K562 (cell line): ENCODE data around the gene CGREF1. TPM values are rescaled to one million over a fixed set of nuclear protein-coding genes. Genes with fewer than 3 reads are reported as not detected.
A peak's percentile ranks its signal among the peaks of the same experiment; 100 is the strongest.
"Not testable (repeated sequence)": the region's sequence is repeated elsewhere in the genome, so short reads cannot be mapped to it uniquely, and the experiment has no call there.

Experiments used
- ATAC-seq: fragments of 200-7000 bp; cut with Tn5 transposase; 3 replicates; pipeline ENCODE4 v1.9.1; 2020; ENCODE audit warnings: moderate library complexity
- BruUV-seq: library from RNA; stranded (reverse); fragments of 400-500 nt; replicated peaks from 2 replicates; lab custom pipeline; 2021; lab: Mats Ljungman, UMichigan
- CTCF ChIA-PET: fragments of 300-600 bp; formaldehyde crosslinking; extraction: SDS; loops from one replicate; lab custom pipeline; 2021; ENCODE audit warnings: low intra/inter-chr PET ratio; lab: Yijun Ruan, JAX
- POLR2A ChIA-PET: fragments of 300-600, 350-650 bp; sonication (Branson Sonifier 250); formaldehyde crosslinking; extraction: SDS; loops from one replicate; lab custom pipeline; 2021; ENCODE audit warnings: antibody characterized with exemption, inconsistent platforms; lab: Yijun Ruan, JAX
- DNase-seq, 4 experiments: peaks; one replicate each; pipeline versions ENCODE4 v3.0.0 to v3.0.0-alpha.2; 2011 to 2018; ENCODE audit warnings: low spot score in 3 of 4, mixed read lengths in 3 of 4; ENCODE audit errors: extremely low read depth in 1 of 4
- FAIRE-seq: peaks from 2 replicates; lab custom pipeline; 2011; peaks lifted over from hg19 to GRCh38; lab: Jason Lieb, UNC
- H2AFZ ChIP-seq: 2 replicates; pipeline ENCODE4 v1.6.0; 2011; ENCODE audit warnings: low read depth, low read length, control low read depth, inconsistent platforms
- H3K27ac ChIP-seq: fragments of 200-600 bp; 3 replicates; pipeline ENCODE4 v1.8.0; 2011; ENCODE audit warnings: low read depth, mild to moderate bottlenecking, control low read depth, inconsistent platforms, low read length, moderate library complexity, mixed read lengths; ENCODE audit errors: extremely low read depth
- H3K27me3 ChIP-seq, 2 experiments: fragments of 300-600 bp in 1 of 2; 2 replicates in 1 of 2; 3 replicates in 1 of 2; pipeline versions ENCODE4 v1.6.0 to v1.8.0; 2011; ENCODE audit warnings: inconsistent platforms in 2 of 2, low read length in 2 of 2, mild to moderate bottlenecking in 1 of 2, mixed read lengths in 1 of 2, moderate library complexity in 1 of 2; ENCODE audit not compliant: control insufficient read depth in 2 of 2, insufficient read depth in 2 of 2
- H3K36me3 ChIP-seq: fragments of 300-600 bp; 3 replicates; pipeline ENCODE4 v1.8.0; 2011; ENCODE audit warnings: mild to moderate bottlenecking, low read length, inconsistent platforms; ENCODE audit not compliant: control insufficient read depth, insufficient read depth
- H3K4me1 ChIP-seq, 2 experiments: fragments of 200-600 bp in 1 of 2; replicated peaks in 1 of 2; 2 replicates in 1 of 2; 3 replicates in 1 of 2; pipeline versions ENCODE4 v1.5.1 to v1.8.0; 2011; ENCODE audit warnings: inconsistent platforms in 2 of 2, low read length in 2 of 2, mild to moderate bottlenecking in 1 of 2, mixed read lengths in 1 of 2, moderate library complexity in 1 of 2; ENCODE audit not compliant: control insufficient read depth in 2 of 2, insufficient read depth in 2 of 2
- H3K4me2 ChIP-seq: 2 replicates; pipeline ENCODE4 v1.6.1; 2011; ENCODE audit warnings: low read length, control low read depth, inconsistent platforms, mixed read lengths; ENCODE audit not compliant: insufficient read depth
- H3K4me3 ChIP-seq: fragments of 200-600 bp; sonication (generic), shearing (Covaris generic); 2 replicates; pipeline ENCODE4 v1.5.1; 2016; ENCODE audit warnings: control low read depth, inconsistent platforms
- H3K79me2 ChIP-seq: fragments of 200-600 bp; 3 replicates; pipeline ENCODE4 v1.8.0; 2011; ENCODE audit warnings: low read length, inconsistent platforms; ENCODE audit not compliant: control insufficient read depth, insufficient read depth
- H3K9ac ChIP-seq, 2 experiments: 2 replicates each; pipeline versions ENCODE4 v1.6.0 to v1.6.1; 2011; ENCODE audit warnings: low read depth in 2 of 2, low read length in 2 of 2, control low read depth in 1 of 2, inconsistent platforms in 1 of 2, mild to moderate bottlenecking in 1 of 2, mixed read lengths in 1 of 2; ENCODE audit not compliant: insufficient read depth in 1 of 2
- H3K9me1 ChIP-seq: one replicate; pipeline ENCODE4 v1.6.0; 2011; ENCODE audit warnings: inconsistent platforms, mild to moderate bottlenecking, low read length, moderate library complexity; ENCODE audit not compliant: control insufficient read depth, insufficient read depth
- H3K9me3 ChIP-seq: replicated peaks from 2 replicates; pipeline ENCODE4 v1.5.1; 2011; ENCODE audit warnings: low read depth, low read length, inconsistent platforms; ENCODE audit not compliant: control insufficient read depth, insufficient read depth
- H4K20me1 ChIP-seq: replicated peaks from 2 replicates; pipeline ENCODE4 v1.6.1; 2011; ENCODE audit warnings: low read length, inconsistent platforms, mixed read lengths; ENCODE audit not compliant: control insufficient read depth, insufficient read depth
- NFYB ChIP-seq: IDR thresholded peaks from 2 replicates; pipeline ENCODE4 v1.6.1; 2011; ENCODE audit warnings: mild to moderate bottlenecking, moderate library complexity; ENCODE audit not compliant: insufficient read length; ENCODE audit errors: extremely low read depth
- POLR2B ChIP-seq: fragments of 450-650 bp; IDR thresholded peaks from 2 replicates; pipeline ENCODE4 v1.6.1; 2018; ENCODE audit warnings: low read depth; ENCODE audit not compliant: partially characterized antibody
- ZNF121 ChIP-seq: sonication (generic); formaldehyde crosslinking; conservative IDR thresholded peaks from 2 replicates; pipeline ENCODE4 v1.8.0; 2022; ENCODE audit warnings: missing genetic modification reagents
- WGBS: fragments of 100-300 bp; shearing (Covaris generic); methylation state at CpG from one replicate; pipeline ENCODE4 v1.1.6; 2016; ENCODE audit warnings: low coverage, mixed read lengths; ENCODE audit not compliant: insufficient coverage; ENCODE audit errors: missing lambda C conversion rate; 5-methylcytosine and 5-hydroxymethylcytosine counted together
- in situ Hi-C: fragments of 300-500 bp; cut with MboI; formaldehyde crosslinking; loops from 4 replicates; pipeline ENCODE4 v1.15.0; 2018; ENCODE audit warnings: inconsistent platforms, mixed read lengths
- intact Hi-C: fragments of 100-400 bp; cut with micrococcal nuclease; formaldehyde crosslinking; loops from 2 replicates; pipeline ENCODE4 v1.14.2; 2022
- polyA plus RNA-seq, 8 experiments: library from polyadenylated mRNA; depleted of rRNA in 4 of 8; stranded (reverse) in 5 of 8; unstranded in 3 of 8; fragments of >200 nt; fragmentation: Nextera tagmentation in 2 of 8; fragmentation: Illumina TruSeq in 1 of 8; extraction: Ambion mirVana in 2 of 8; extraction: Trizol in 1 of 8; gene quantifications; 2 replicates each; pipeline versions ENCODE4 v1.2.1 to v1.2.3, GENCODE V29; 2011 to 2014; ENCODE audit warnings: inconsistent platforms in 1 of 8, missing spikeins in 1 of 8
- total RNA-seq, 7 experiments: library from RNA; depleted of rRNA in 6 of 7; stranded (reverse); fragments of >200 nt in 6 of 7; fragmentation: Illumina TruSeq in 2 of 7; extraction: Trizol in 2 of 7; gene quantifications; 2 replicates each; pipeline versions ENCODE4 v1.2.1 to v1.2.3, GENCODE V29; 2011 to 2021; ENCODE audit warnings: low replicate concordance in 1 of 7

The CGREF1 gene
- total and polyA plus RNA-seq, 9 of the 15 experiments (the other 6 are each of a cell fraction or from before 2014, with no cell fraction given), result 0.07 to 0.50 (median 0.37) TPM

DNA sequence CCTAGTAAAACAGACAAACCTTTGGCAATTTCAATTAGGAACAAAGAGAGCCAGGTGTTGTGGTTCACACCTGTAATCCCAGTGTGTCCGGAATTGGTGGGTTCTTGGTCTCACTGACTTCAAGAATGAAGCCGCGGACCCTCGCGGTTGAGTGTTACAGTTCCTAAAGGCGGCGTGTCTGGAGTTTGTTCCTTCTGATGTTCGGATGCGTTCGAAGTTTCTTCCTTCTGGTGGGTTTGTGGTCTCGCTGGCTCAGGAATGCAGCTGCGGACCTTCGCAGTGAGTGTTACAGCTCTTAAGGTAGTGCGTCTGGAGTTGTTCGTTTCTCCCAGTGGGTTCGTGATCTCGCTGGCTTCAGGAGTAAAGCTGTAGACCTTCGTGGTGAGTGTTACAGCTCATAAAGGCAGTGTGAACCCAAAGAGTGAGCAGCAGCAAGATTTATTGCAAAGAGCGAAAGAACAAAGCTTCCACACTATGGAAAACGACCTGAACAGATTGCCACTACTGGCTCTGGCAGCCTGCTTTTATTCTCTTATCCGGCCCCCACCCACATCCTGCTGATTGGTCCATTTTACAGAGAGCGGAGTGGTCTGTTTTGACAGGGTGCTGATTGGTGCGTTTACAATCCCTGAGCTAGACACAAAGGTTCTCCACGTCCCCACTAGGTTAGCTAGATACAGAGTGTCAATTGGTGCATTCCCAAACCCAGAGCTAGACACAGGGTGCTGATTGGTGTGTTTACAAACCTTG is 8.2 kb downstream of the CGREF1 start:
- H3K36me3 ChIP-seq, H4K20me1 ChIP-seq, BruUV-seq, H3K27me3 ChIP-seq, DNase-seq, H3K9me1 ChIP-seq, H3K4me1 ChIP-seq, H3K27ac ChIP-seq, FAIRE-seq, H3K4me3 ChIP-seq, in situ Hi-C loops, H3K79me2 ChIP-seq, H3K9me3 ChIP-seq, CTCF ChIA-PET, intact Hi-C loops, H3K9ac ChIP-seq, H3K4me2 ChIP-seq, ATAC-seq: not testable (repeated sequence)
- 64% methylated on average over 24 of the region's 24 CpGs for WGBS
- peak; percentile 40 for TF ChIP-seq NFYB
- POLR2A ChIA-PET, result interaction anchor here (0.6 to 4.5 kb wide), 3 partner anchors 14 to 230 kb away, joined by 3 to 17 read pairs (median 3); partner anchors contain the start of gene ABHD1
- H2AFZ ChIP-seq, result peak overlapping the region; percentile 35; the same call in 1 of the 2 replicates

DNA sequence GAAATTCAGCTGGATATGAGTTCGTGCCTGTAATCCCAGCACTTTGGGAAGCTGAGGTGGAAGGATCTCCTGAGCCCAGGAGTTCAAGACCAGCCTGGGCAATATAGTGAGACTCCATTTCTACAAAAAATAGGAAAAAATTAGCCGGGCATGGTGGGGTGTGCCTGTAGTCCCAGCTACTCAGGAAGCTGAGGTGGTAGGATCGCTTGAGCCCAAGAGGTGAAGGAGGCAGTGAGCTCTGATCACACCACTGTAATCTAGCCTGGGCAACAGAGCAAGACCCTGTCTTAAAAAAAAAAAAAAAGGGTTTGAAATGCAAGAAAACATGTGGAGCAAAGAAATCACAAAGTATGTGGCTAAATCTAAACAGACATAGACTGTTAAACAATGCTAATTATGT is 9.8 kb downstream of the CGREF1 start:
- Histone ChIP-seq H3K4me2 (no peak overlapping the region), H4K20me1 (no peaks in the 10 kb centered on the region), H3K36me3 (no peaks in the 10 kb centered on the region), H2AFZ (no peak overlapping the region), H3K9me1 (no peaks in the 10 kb centered on the region), H3K27ac (no peak overlapping the region), H3K9ac (no peak overlapping the region), H3K79me2 (no peaks in the 10 kb centered on the region), H3K4me3 (no peak overlapping the region), H3K4me1 (no peaks in the 10 kb centered on the region; a peak in 1 of 5 replicates), H3K27me3 (no peaks in the 10 kb centered on the region), H3K9me3 (no peaks in the 10 kb centered on the region)
- in situ Hi-C loops (no loop called here), intact Hi-C loops (no loop called here)
- ChIA-PET CTCF (no interaction called here), POLR2A (no interaction called here)
- DNase-seq (no peak), ATAC-seq (no peak), FAIRE-seq (no peak)
- no TSS peak for BruUV-seq
- WGBS, result 16% methylated on average over 3 of the region's 3 CpGs
- no peak for TF ChIP-seq POLR2B
- peak; percentile 81 for TF ChIP-seq ZNF121 (CRISPR knock-in tag)
